HEK293 (cell line): ENCODE results near the gene IFFO2.

Source experiments
- CTCF ChIA-PET: fragments of 350-600 bp; formaldehyde crosslinking; extraction: SDS; loops from one replicate; lab custom pipeline; 2021; ENCODE audit warnings: antibody characterized with exemption; lab: Yijun Ruan, JAX
- POLR2A ChIA-PET: fragments of 300-600 bp; formaldehyde crosslinking; extraction: SDS; loops from one replicate; lab custom pipeline; 2020; ENCODE audit warnings: antibody characterized with exemption, inconsistent platforms; lab: Yijun Ruan, JAX
- H3K27ac ChIP-seq: fragments of 200-500 bp; sonication (Bioruptor generic); 2 replicates; pipeline ENCODE4 v1.5.1; 2014; ENCODE audit warnings: low read depth, low read length, control low read depth, inconsistent platforms; ENCODE audit errors: extremely low read depth
- H3K36me3 ChIP-seq, 2 experiments: fragments of 200-500 bp in 1 of 2; sonication (Bioruptor generic) in 1 of 2; 1 replicate in 1 of 2; 2 replicates in 1 of 2; pipeline ENCODE4 v1.5.1; 2014 to 2017; ENCODE audit warnings: inconsistent platforms in 2 of 2, low read length in 2 of 2; ENCODE audit not compliant: control insufficient read depth in 2 of 2, insufficient read depth in 1 of 2
- H3K4me1 ChIP-seq: fragments of 200-500 bp; sonication (Bioruptor generic); 2 replicates; pipeline ENCODE4 v1.5.1; 2014; ENCODE audit warnings: mild to moderate bottlenecking, low read length, inconsistent platforms; ENCODE audit not compliant: control insufficient read depth, insufficient read depth
- H3K4me3 ChIP-seq: 2 replicates; pipeline ENCODE4 v1.5.1; 2011; ENCODE audit warnings: low read depth, mild to moderate bottlenecking, control low read depth, low read length, moderate library complexity
- H3K9me3 ChIP-seq: fragments of 200-500 bp; sonication (Bioruptor generic); 2 replicates; pipeline ENCODE4 v1.5.1; 2014; ENCODE audit warnings: low read depth, low read length, inconsistent platforms; ENCODE audit not compliant: control insufficient read depth, insufficient read depth
- AEBP2 ChIP-seq: fragments of 450-650 bp; formaldehyde crosslinking; IDR thresholded peaks from 2 replicates; pipeline ENCODE4 v1.5.1; 2016; ENCODE audit warnings: missing biosample characterization, missing genetic modification characterization, borderline replicate concordance
- INSM2 ChIP-seq: fragments of 450-650 bp; formaldehyde crosslinking; IDR thresholded peaks from 2 replicates; pipeline ENCODE4 v1.5.1; 2016; ENCODE audit warnings: missing biosample characterization, missing genetic modification characterization
- KLF10 ChIP-seq: fragments of 450-650 bp; IDR thresholded peaks from 2 replicates; pipeline ENCODE4 v1.5.1; 2018; ENCODE audit warnings: missing biosample characterization, mild to moderate bottlenecking, missing genetic modification characterization
- PATZ1 ChIP-seq: fragments of 450-650 bp; formaldehyde crosslinking; IDR thresholded peaks from 2 replicates; pipeline ENCODE4 v1.5.1; 2016; ENCODE audit warnings: missing biosample characterization, missing genetic modification characterization
- PRDM4 ChIP-seq: fragments of 450-650 bp; formaldehyde crosslinking; IDR thresholded peaks from 2 replicates; pipeline ENCODE4 v1.5.1; 2017; ENCODE audit warnings: missing biosample characterization, missing genetic modification characterization
- ZFP37 ChIP-seq: fragments of 450-650 bp; formaldehyde crosslinking; IDR thresholded peaks from 2 replicates; pipeline ENCODE4 v1.5.1; 2016; ENCODE audit warnings: missing biosample characterization, missing genetic modification characterization
- ZNF133 ChIP-seq: fragments of 450-650 bp; formaldehyde crosslinking; IDR thresholded peaks from 2 replicates; pipeline ENCODE4 v1.5.1; 2016; ENCODE audit warnings: missing biosample characterization, missing genetic modification characterization
- ZNF146 ChIP-seq: fragments of 450-650 bp; formaldehyde crosslinking; IDR thresholded peaks from 2 replicates; pipeline ENCODE4 v1.5.1; 2016; ENCODE audit warnings: missing biosample characterization, missing genetic modification characterization
- ZNF16 ChIP-seq: fragments of 450-650 bp; formaldehyde crosslinking; IDR thresholded peaks from 2 replicates; pipeline ENCODE4 v1.5.1; 2016; ENCODE audit warnings: low read depth, missing biosample characterization, missing genetic modification characterization
- ZNF174 ChIP-seq: fragments of 450-650 bp; formaldehyde crosslinking; IDR thresholded peaks from 2 replicates; pipeline ENCODE4 v1.5.0; 2017; ENCODE audit warnings: missing biosample characterization, mild to moderate bottlenecking, missing genetic modification characterization
- ZNF239 ChIP-seq: fragments of 450-650 bp; formaldehyde crosslinking; IDR thresholded peaks from 2 replicates; pipeline ENCODE4 v1.5.1; 2016; ENCODE audit warnings: missing biosample characterization, missing genetic modification characterization
- ZNF274 ChIP-seq, 2 experiments: fragments of 200-500 bp in 1 of 2; fragments of 450-650 bp in 1 of 2; sonication (Bioruptor generic) in 1 of 2; formaldehyde crosslinking in 1 of 2; IDR thresholded peaks; 2 replicates each; pipeline versions ENCODE4 v1.5.1 to v1.6.1; 2014 to 2016; ENCODE audit warnings: borderline replicate concordance in 1 of 2, inconsistent platforms in 1 of 2, low read length in 1 of 2, missing biosample characterization in 1 of 2, missing genetic modification characterization in 1 of 2
- ZNF324 ChIP-seq: fragments of 450-650 bp; formaldehyde crosslinking; IDR thresholded peaks from 2 replicates; pipeline ENCODE4 v1.5.1; 2016; ENCODE audit warnings: missing biosample characterization, missing genetic modification characterization
- ZNF354C ChIP-seq: fragments of 450-650 bp; formaldehyde crosslinking; IDR thresholded peaks from 2 replicates; pipeline ENCODE4 v1.5.1; 2016; ENCODE audit warnings: missing biosample characterization, missing genetic modification characterization, low read depth, borderline replicate concordance
- ZNF449 ChIP-seq: fragments of 450-650 bp; formaldehyde crosslinking; IDR thresholded peaks from 2 replicates; pipeline ENCODE4 v1.5.1; 2017; ENCODE audit warnings: missing biosample characterization, mild to moderate bottlenecking, missing genetic modification characterization, moderate library complexity
- ZNF473 ChIP-seq: fragments of 450-650 bp; formaldehyde crosslinking; IDR thresholded peaks from 2 replicates; pipeline ENCODE4 v1.5.1; 2017; ENCODE audit warnings: missing biosample characterization, missing genetic modification characterization
- ZNF600 ChIP-seq: fragments of 450-650 bp; formaldehyde crosslinking; IDR thresholded peaks from 2 replicates; pipeline ENCODE4 v1.5.1; 2016; ENCODE audit warnings: missing biosample characterization, missing genetic modification characterization
- ZNF660 ChIP-seq: fragments of 450-650 bp; IDR thresholded peaks from 2 replicates; pipeline ENCODE4 v1.5.1; 2018; ENCODE audit warnings: missing biosample characterization, mild to moderate bottlenecking, missing genetic modification characterization
- ZNF777 ChIP-seq: fragments of 450-650 bp; formaldehyde crosslinking; IDR thresholded peaks from 2 replicates; pipeline ENCODE4 v1.5.1; 2017; ENCODE audit warnings: missing biosample characterization, missing genetic modification characterization, borderline replicate concordance
- ZNF791 ChIP-seq: fragments of 450-650 bp; formaldehyde crosslinking; IDR thresholded peaks from 2 replicates; pipeline ENCODE4 v1.5.1; 2016; ENCODE audit warnings: missing biosample characterization, missing genetic modification characterization
- ZNF830 ChIP-seq: fragments of 450-650 bp; IDR thresholded peaks from 2 replicates; pipeline ENCODE4 v1.5.0; 2018; ENCODE audit warnings: missing biosample characterization, missing genetic modification characterization, low read depth, mild to moderate bottlenecking, moderate library complexity

The IFFO2 gene

GRCh38 chr1:18881164-18881563, 75.3 kb downstream of the IFFO2 start:
- ChIA-PET POLR2A (interaction anchor here (0.5 kb wide), 1 partner anchor 239 kb away, joined by 3 read pairs; no protein-coding TSS in a partner anchor), CTCF (interaction anchor here (0.6 to 1.3 kb wide), 6 partner anchors 22 to 284 kb away, joined by 3 to 4 read pairs (median 3); no protein-coding TSS in a partner anchor)
- Histone ChIP-seq H3K36me3 (peaks cover 0 to 7% of the 10 kb centered on the region in 2 experiments; a peak in 1 of 3 replicates), H3K4me1 (0 out of 2 replicates have a peak, but pooled peaks cover 2% of the 10 kb centered on the region), H3K9me3 (no peaks in the 10 kb centered on the region), H3K27ac (no peak overlapping the region)
- TF ChIP-seq ZNF274 (IDR thresholded peaks at IDR 0.05; ENCODE audit: low read length) (no peak), ZNF274 (tag by site-specific recombination; IDR thresholded peaks at IDR 0.05; ENCODE audit: borderline replicate concordance) (no peak), KLF10 (tag by site-specific recombination) (no peak), ZNF473 (tag by site-specific recombination) (no peak)
- TF ChIP-seq, all 188 proteins: peak for 0
- H3K4me3 ChIP-seq = no peak overlapping the region

GRCh38 chr1:18880585-18880984, 75.9 kb downstream of the IFFO2 start:
- CTCF ChIA-PET = interaction anchor here (0.6 to 1.3 kb wide), 3 partner anchors 23 to 283 kb away, joined by 3 read pairs; no protein-coding TSS in a partner anchor
- peak; percentile 92 for TF ChIP-seq ZNF133 (tag by site-specific recombination)
- peak; percentile 69 for TF ChIP-seq ZNF16
- no peak for TF ChIP-seq ZNF239 (tag by site-specific recombination)
- peaks cover 0 to 7% of the 10 kb centered on the region in 2 experiments; a peak in 1 of 3 replicates for H3K36me3 ChIP-seq
- H3K4me3 ChIP-seq = no peak overlapping the region
- POLR2A ChIA-PET = no interaction called here
- no peaks in the 10 kb centered on the region for H3K9me3 ChIP-seq
- no peak overlapping the region for H3K27ac ChIP-seq
- H3K4me1 ChIP-seq = 0 out of 2 replicates have a peak, but pooled peaks cover 2% of the 10 kb centered on the region

- Histone ChIP-seq H3K4me3 (no peak overlapping the region), H3K27ac (no peak overlapping the region), H3K36me3 (peaks cover 0 to 7% of the 10 kb centered on the region in 2 experiments; a peak in 1 of 3 replicates), H3K9me3 (no peaks in the 10 kb centered on the region), H3K4me1 (0 out of 2 replicates have a peak, but pooled peaks cover 2% of the 10 kb centered on the region)
- ChIA-PET CTCF (interaction anchor here (0.8 kb wide), 1 partner anchor 283 kb away, joined by 5 read pairs; no protein-coding TSS in a partner anchor), POLR2A (no interaction called here)
- TF ChIP-seq PRDM4 (tag by site-specific recombination) (0 out of 2 replicates have a peak, but pooled peaks have one; percentile 17), ZNF777 (tag by site-specific recombination) (no peak), ZNF791 (tag by site-specific recombination) (no peak), INSM2 (tag by site-specific recombination) (no peak), AEBP2 (tag by site-specific recombination) (no peak), ZFP37 (tag by site-specific recombination) (no peak), ZNF354C (no peak), PATZ1 (tag by site-specific recombination) (peak; percentile 58), ZNF324 (tag by site-specific recombination) (no peak), ZNF830 (tag by site-specific recombination) (no peak), ZNF660 (tag by site-specific recombination) (no peak), ZNF174 (tag by site-specific recombination) (no peak), ZNF600 (tag by site-specific recombination) (no peak), ZNF449 (tag by site-specific recombination) (no peak), ZNF146 (tag by site-specific recombination) (no peak)
Observed at GRCh38 chr1:18879791-18880309, 76.6 kb downstream of the IFFO2 start.
